ENCODE measurements around the gene SLC39A12. TPM values are rescaled to one million over a fixed set of nuclear protein-coding genes. Genes with fewer than 3 reads are reported as not detected.
"Not testable (repeated sequence)": the region's sequence is repeated elsewhere in the genome, so short reads cannot be mapped to it uniquely, and the experiment has no call there.

SLC39A12 gene
- total RNA-seq, 6 experiments from 2014 or later = not detected

DNA sequence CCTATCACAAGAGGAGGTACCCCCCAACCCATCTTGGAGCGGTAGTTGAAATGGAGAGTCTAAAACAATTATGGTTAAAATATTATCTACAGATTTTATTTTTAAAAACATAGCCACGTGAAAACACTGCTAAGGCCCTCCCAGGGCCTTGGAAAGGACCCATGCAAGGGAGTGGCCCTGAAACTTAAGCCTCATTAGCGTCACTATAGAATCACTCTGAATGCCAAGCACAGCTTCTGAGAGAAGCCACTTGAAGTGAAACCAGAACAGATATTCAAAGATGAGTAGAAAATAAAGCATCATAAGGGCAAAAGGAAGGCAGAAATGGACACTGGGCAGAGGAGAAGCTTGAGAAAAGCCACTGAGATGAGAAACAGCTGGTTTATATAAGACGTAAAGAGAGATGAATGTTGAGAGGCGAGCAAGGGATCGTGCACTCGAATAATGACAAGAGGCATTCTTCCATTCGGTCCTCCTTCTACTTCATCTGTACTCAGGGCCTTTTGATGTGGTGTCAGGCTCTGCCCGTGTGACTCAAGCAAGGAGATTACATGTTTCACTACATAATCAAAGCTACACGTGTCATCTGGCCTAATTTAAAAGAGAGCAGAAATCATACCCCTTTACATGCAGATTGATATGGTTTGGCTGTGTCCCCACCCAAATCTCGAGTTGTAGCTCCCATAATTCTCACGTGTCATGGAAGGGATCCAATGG lies 33.4 kb upstream of the SLC39A12 start:
- no peaks in the 10 kb centered on the region for H3K36me3 Mint-ChIP-seq (ENCODE audit: low read depth)
- TF ChIP-seq, protein P1, sequence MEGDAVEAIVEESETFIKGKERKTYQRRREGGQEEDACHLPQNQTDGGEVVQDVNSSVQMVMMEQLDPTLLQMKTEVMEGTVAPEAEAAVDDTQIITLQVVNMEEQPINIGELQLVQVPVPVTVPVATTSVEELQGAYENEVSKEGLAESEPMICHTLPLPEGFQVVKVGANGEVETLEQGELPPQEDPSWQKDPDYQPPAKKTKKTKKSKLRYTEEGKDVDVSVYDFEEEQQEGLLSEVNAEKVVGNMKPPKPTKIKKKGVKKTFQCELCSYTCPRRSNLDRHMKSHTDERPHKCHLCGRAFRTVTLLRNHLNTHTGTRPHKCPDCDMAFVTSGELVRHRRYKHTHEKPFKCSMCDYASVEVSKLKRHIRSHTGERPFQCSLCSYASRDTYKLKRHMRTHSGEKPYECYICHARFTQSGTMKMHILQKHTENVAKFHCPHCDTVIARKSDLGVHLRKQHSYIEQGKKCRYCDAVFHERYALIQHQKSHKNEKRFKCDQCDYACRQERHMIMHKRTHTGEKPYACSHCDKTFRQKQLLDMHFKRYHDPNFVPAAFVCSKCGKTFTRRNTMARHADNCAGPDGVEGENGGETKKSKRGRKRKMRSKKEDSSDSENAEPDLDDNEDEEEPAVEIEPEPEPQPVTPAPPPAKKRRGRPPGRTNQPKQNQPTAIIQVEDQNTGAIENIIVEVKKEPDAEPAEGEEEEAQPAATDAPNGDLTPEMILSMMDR (IDR thresholded peaks at IDR 0.05) = no peak
- H3K27me3 Mint-ChIP-seq (ENCODE audit: insufficient read depth) = peaks cover 1% of the 10 kb centered on the region; the same call in 1 of the 2 replicates
- DNase-seq = no peak
- no peak overlapping the region for H3K27ac Mint-ChIP-seq
- H3K4me3 Mint-ChIP-seq = no peak overlapping the region
- H3K4me1 Mint-ChIP-seq (ENCODE audit: low read depth) = peaks cover 4% of the 10 kb centered on the region
- H3K9me3 Mint-ChIP-seq = no peaks in the 10 kb centered on the region

DNA sequence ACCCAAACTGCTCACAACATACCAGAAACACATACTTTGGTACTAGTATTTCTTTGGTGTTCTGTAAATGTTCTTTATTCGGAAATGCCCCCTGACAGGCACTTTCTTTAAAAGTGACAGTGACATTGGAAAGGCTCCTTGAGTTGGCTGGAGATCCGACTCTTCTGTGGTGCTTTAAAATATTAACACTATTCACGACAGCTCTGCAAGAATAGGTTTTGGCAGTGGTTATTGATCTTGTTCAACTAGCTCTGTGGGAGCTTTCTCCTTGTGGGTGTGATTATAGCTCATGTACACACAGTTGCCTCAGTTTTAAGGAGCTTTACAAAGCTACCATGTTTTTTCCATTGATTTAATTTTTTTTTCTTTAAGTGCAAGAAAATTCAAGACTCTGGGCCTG lies 30.3 kb upstream of the SLC39A12 start:
- H3K27ac Mint-ChIP-seq = no peak overlapping the region
- H3K36me3 Mint-ChIP-seq (ENCODE audit: low read depth) = no peaks in the 10 kb centered on the region
- H3K4me1 Mint-ChIP-seq (ENCODE audit: low read depth) = peaks cover 20% of the 10 kb centered on the region
- no peak overlapping the region for H3K4me3 Mint-ChIP-seq
- peaks cover 1% of the 10 kb centered on the region; the same call in 1 of the 2 replicates for H3K27me3 Mint-ChIP-seq (ENCODE audit: insufficient read depth)
- no peaks in the 10 kb centered on the region; the same call in 1 of the 2 replicates for H3K9me3 Mint-ChIP-seq
- no peak for DNase-seq
- TF ChIP-seq, protein P1 (IDR thresholded peaks at IDR 0.05) = no peak

DNA sequence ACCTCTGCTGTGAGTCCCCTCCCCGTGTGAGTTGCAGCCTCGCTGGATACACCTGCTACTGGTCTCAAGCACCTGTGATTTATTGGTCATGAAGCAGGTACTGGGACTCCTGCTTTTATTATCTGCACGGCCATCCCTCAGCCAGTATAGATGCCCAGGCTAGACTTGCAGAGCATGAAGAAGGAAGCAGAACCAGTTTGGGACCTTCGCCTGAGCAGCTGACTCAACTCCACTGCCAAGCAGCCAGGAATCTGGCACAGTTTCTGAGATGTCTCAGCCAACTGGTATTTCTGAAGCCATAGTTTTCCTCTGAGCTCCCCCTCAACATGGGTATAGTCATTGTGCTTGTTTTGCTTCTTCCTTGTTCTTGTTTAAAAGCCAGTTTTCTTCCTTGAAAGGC lies 28.0 kb upstream of the SLC39A12 start:
- no peaks in the 10 kb centered on the region; the same call in 1 of the 2 replicates for H3K9me3 Mint-ChIP-seq
- peaks cover 20% of the 10 kb centered on the region for H3K4me1 Mint-ChIP-seq (ENCODE audit: low read depth)
- peak overlapping the region; percentile 13 for H3K4me3 Mint-ChIP-seq
- peak overlapping the region; percentile 67 for H3K27ac Mint-ChIP-seq
- H3K36me3 Mint-ChIP-seq (ENCODE audit: low read depth) = no peaks in the 10 kb centered on the region
- peak; percentile 90 for DNase-seq
- H3K27me3 Mint-ChIP-seq (ENCODE audit: insufficient read depth) = peaks cover 1% of the 10 kb centered on the region; the same call in 1 of the 2 replicates
- TF ChIP-seq, protein P1 (IDR thresholded peaks at IDR 0.05) = no peak

DNA sequence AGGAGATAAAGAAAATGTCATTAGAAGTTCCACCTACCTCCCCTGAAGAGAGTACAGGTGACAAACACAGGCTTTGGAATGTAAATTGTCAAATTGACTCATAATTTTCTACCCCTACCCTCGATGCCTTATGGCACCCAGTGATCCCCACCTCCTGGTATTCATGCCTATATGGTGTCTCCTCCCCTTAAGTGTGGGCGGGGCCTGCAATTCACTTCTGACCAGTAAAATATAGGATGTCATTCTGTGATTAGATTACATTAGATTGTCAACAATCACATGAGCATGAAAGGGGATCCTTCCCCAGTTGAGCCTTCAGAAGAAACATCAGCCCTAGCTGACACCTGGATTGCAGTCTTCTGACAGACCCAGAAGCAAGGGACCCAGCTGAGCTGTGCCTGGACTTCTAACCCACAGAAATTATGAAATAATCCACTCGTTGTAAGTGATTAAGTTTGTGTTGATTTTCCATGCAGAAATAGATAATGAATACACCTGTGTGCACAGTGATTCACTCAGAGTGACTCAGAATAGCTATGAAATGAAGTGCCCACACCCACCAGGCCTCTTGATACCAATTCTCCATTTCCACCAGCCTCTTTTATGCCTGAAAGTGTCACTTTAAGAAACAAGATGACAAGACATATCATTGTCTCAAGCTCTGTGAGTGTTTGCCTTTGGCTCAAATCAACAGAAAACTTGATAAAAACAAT lies 8.5 kb upstream of the SLC39A12 start:
- DNase-seq = no peak
- H3K4me1 Mint-ChIP-seq (ENCODE audit: low read depth) = no peaks in the 10 kb centered on the region
- H3K9me3 Mint-ChIP-seq = no peaks in the 10 kb centered on the region
- H3K36me3 Mint-ChIP-seq (ENCODE audit: low read depth) = no peaks in the 10 kb centered on the region
- H3K27ac Mint-ChIP-seq = no peak overlapping the region
- no peak overlapping the region for H3K4me3 Mint-ChIP-seq
- H3K27me3 Mint-ChIP-seq (ENCODE audit: insufficient read depth) = peaks cover 2% of the 10 kb centered on the region
- TF ChIP-seq, protein P1 (IDR thresholded peaks at IDR 0.05) = no peak

DNA sequence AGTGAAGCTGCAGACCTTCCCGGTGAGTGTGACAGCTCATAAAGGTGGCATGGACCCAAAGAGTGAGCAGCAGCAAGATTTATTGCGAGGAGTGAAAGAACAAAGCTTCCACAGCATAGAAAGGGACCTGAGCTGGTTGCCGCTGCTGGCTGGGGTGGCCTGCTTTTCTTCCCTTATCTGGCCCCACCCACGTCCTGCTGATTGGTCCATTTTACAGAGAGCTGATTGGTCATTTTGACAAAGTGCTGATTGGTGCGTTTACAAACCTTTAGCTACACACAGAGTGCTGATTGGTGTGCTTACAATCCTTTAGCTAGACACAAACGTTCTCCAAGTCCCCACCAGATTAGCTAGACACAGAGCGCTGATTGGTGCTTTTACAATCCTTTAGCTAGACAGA lies 1.4 kb upstream of the SLC39A12 start:
- H3K9me3 Mint-ChIP-seq; H3K4me1 Mint-ChIP-seq (ENCODE audit: low read depth); H3K4me3 Mint-ChIP-seq; H3K27me3 Mint-ChIP-seq (ENCODE audit: insufficient read depth); H3K27ac Mint-ChIP-seq; H3K36me3 Mint-ChIP-seq (ENCODE audit: low read depth); DNase-seq: not testable (repeated sequence)

DNA sequence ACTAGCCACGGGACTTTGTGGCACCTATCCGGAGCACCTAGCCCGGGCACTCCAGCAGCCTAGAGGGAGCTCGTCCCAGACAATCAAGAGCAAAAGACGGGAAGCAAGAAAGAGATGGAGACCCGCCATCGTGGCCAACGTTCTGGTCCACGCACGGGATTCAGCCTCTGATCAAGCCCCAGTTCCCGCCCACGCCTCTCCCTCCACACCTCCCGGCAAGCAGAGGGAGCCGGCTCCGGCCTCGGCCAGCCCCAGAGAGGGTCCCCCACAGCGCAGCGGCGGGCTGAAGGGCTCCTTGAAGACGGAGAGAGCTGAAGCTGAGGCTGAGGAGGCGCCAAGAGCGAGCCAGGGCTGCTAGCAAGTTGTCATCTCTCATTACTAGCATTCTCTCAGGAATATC lies 992 bp upstream of the SLC39A12 start:
- DNase-seq = no peak
- no peak overlapping the region for H3K27ac Mint-ChIP-seq
- TF ChIP-seq, protein P1 (IDR thresholded peaks at IDR 0.05) = no peak
- peaks cover 4% of the 10 kb centered on the region for H3K27me3 Mint-ChIP-seq (ENCODE audit: insufficient read depth)
- peaks cover 6% of the 10 kb centered on the region; the same call in 1 of the 2 replicates for H3K9me3 Mint-ChIP-seq
- no peak overlapping the region for H3K4me3 Mint-ChIP-seq
- peaks cover 9% of the 10 kb centered on the region for H3K4me1 Mint-ChIP-seq (ENCODE audit: low read depth)
- H3K36me3 Mint-ChIP-seq (ENCODE audit: low read depth) = 0 out of 2 replicates have a peak, but pooled peaks cover 6% of the 10 kb centered on the region

DNA sequence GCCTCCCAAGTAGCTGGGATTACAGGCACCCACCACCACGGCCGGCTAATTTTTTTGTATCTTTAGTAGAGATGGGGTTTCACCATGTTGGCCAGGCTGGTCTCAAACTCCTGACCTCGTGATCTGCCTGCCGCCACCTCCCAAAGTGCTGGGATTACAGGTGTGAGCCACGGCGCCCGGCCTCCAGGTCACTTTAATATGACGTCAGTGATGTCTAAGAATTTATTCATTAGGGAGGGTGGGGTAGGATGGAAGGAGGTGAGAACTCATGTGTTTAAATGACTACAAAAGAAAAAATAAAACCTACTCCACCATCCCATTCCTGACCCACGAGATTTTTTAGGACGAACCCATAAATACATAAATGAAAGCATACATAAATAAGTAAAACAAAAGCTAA lies 2.7 kb downstream of the SLC39A12 start:
- not testable (repeated sequence) for H3K36me3 Mint-ChIP-seq (ENCODE audit: low read depth); H3K4me3 Mint-ChIP-seq; DNase-seq; H3K4me1 Mint-ChIP-seq (ENCODE audit: low read depth); H3K27ac Mint-ChIP-seq; H3K9me3 Mint-ChIP-seq
- H3K27me3 Mint-ChIP-seq (ENCODE audit: insufficient read depth) = peaks cover 13% of the 10 kb centered on the region
